H9 (cell line): ENCODE data around the gene TAOK1. TPM values are rescaled to one million over a fixed set of nuclear protein-coding genes. Genes with fewer than 3 reads are reported as not detected.

Experiments
- DNase-seq: peaks from one replicate; pipeline ENCODE4 v3.0.0-alpha.2; 2017
- H2AFZ ChIP-seq: one replicate; pipeline ENCODE4 v1.6.1; 2013; ENCODE audit warnings: mild to moderate bottlenecking, low read length, control low read depth, moderate library complexity
- H2AK5ac ChIP-seq: 2 replicates; pipeline ENCODE4 v1.6.1; 2013; ENCODE audit warnings: low read length, control low read depth, mixed read lengths; ENCODE audit not compliant: insufficient read length
- H2BK120ac ChIP-seq: one replicate; pipeline ENCODE4 v1.6.1; 2013; ENCODE audit warnings: low read depth, mild to moderate bottlenecking, low read length, control low read depth, inconsistent platforms; ENCODE audit not compliant: poor library complexity, severe bottlenecking
- H2BK12ac ChIP-seq: 2 replicates; pipeline ENCODE4 v1.6.1; 2013; ENCODE audit warnings: low read length, control low read depth, mixed read lengths, low read depth; ENCODE audit not compliant: insufficient read length
- H2BK15ac ChIP-seq: 2 replicates; pipeline ENCODE4 v1.6.1; 2013; ENCODE audit warnings: low read depth, low read length, control low read depth
- H2BK20ac ChIP-seq: one replicate; pipeline ENCODE4 v1.6.1; 2013; ENCODE audit warnings: low read depth, mild to moderate bottlenecking, low read length, control low read depth, inconsistent platforms; ENCODE audit not compliant: poor library complexity, severe bottlenecking
- H2BK5ac ChIP-seq: 2 replicates; pipeline ENCODE4 v1.6.1; 2013; ENCODE audit warnings: low read length, control low read depth, mixed read lengths; ENCODE audit not compliant: insufficient read length
- H3K14ac ChIP-seq: 2 replicates; pipeline ENCODE4 v1.6.1; 2013; ENCODE audit warnings: low read length, control low read depth; ENCODE audit not compliant: insufficient read depth
- H3K18ac ChIP-seq: 2 replicates; pipeline ENCODE4 v1.6.1; 2013; ENCODE audit warnings: low read depth, mild to moderate bottlenecking, mixed read lengths, low read length, control low read depth; ENCODE audit not compliant: insufficient read length
- H3K23ac ChIP-seq: 2 replicates; pipeline ENCODE4 v1.6.1; 2013; ENCODE audit warnings: low read length, control low read depth, mixed read lengths, low read depth; ENCODE audit not compliant: insufficient read length
- H3K23me2 ChIP-seq: 2 replicates; pipeline ENCODE4 v1.6.1; 2013; ENCODE audit warnings: low read depth, mild to moderate bottlenecking, mixed read lengths, low read length, control low read depth; ENCODE audit not compliant: insufficient read length, poor library complexity, severe bottlenecking
- H3K27ac ChIP-seq: 2 replicates; pipeline ENCODE4 v1.5.1; 2013; ENCODE audit warnings: low read length, control low read depth, mixed read lengths, low read depth; ENCODE audit not compliant: insufficient read length
- H3K27me3 ChIP-seq: 2 replicates; pipeline ENCODE4 v1.6.1; 2013; ENCODE audit warnings: low read length, control low read depth, inconsistent platforms; ENCODE audit not compliant: insufficient read depth
- H3K4ac ChIP-seq: 2 replicates; pipeline ENCODE4 v1.6.1; 2013; ENCODE audit warnings: low read depth, mild to moderate bottlenecking, control low read depth, inconsistent platforms, low read length, moderate library complexity
- H3K4me1 ChIP-seq: 2 replicates; pipeline ENCODE4 v1.6.1; 2013; ENCODE audit warnings: low read length, control low read depth, inconsistent platforms; ENCODE audit not compliant: insufficient read depth
- H3K4me2 ChIP-seq: 2 replicates; pipeline ENCODE4 v1.6.1; 2013; ENCODE audit warnings: low read length, control low read depth, mixed read lengths; ENCODE audit not compliant: insufficient read length, insufficient read depth
- H3K56ac ChIP-seq: 2 replicates; pipeline ENCODE4 v1.6.1; 2013; ENCODE audit warnings: low read depth, mild to moderate bottlenecking, mixed read lengths, low read length, control low read depth; ENCODE audit not compliant: insufficient read length
- H3K79me1 ChIP-seq: 2 replicates; pipeline ENCODE4 v1.6.1; 2013; ENCODE audit warnings: low read depth, mild to moderate bottlenecking, moderate library complexity, low read length, control low read depth, inconsistent platforms; ENCODE audit not compliant: insufficient read depth, poor library complexity, severe bottlenecking
- H3K79me2 ChIP-seq: 2 replicates; pipeline ENCODE4 v1.6.1; 2013; ENCODE audit warnings: low read length, control low read depth, inconsistent platforms; ENCODE audit not compliant: insufficient read depth
- H3K9ac ChIP-seq: 2 replicates; pipeline ENCODE4 v1.6.1; 2013; ENCODE audit warnings: low read length, control low read depth, mixed read lengths; ENCODE audit not compliant: insufficient read length; ENCODE audit errors: extremely low read depth
- H3K9me3 ChIP-seq: one replicate; pipeline ENCODE4 v1.6.1; 2013; ENCODE audit warnings: low read depth, low read length, inconsistent platforms; ENCODE audit not compliant: control insufficient read depth
- H3T11ph ChIP-seq: one replicate; pipeline ENCODE4 v1.6.1; 2013; ENCODE audit warnings: mild to moderate bottlenecking, low read length, control low read depth, inconsistent platforms
- H4K20me1 ChIP-seq: one replicate; pipeline ENCODE4 v1.6.1; 2013; ENCODE audit not compliant: control insufficient read depth, insufficient read length, insufficient read depth
- H4K5ac ChIP-seq: 2 replicates; pipeline ENCODE4 v1.6.1; 2013; ENCODE audit warnings: low read depth, mild to moderate bottlenecking, mixed read lengths, low read length, control low read depth; ENCODE audit not compliant: insufficient read length
- H4K8ac ChIP-seq: replicated peaks from 2 replicates; pipeline ENCODE4 v1.6.1; 2013; ENCODE audit warnings: low read length, control low read depth, mixed read lengths, low read depth; ENCODE audit not compliant: insufficient read length
- H4K91ac ChIP-seq: 2 replicates; pipeline ENCODE4 v1.6.1; 2013; ENCODE audit warnings: low read depth, mild to moderate bottlenecking, moderate library complexity, mixed read lengths, low read length, control low read depth; ENCODE audit not compliant: insufficient read length
- H3K27ac Mint-ChIP-seq, 3 experiments: 2 replicates in 2 of 3; 3 replicates in 1 of 3; pipeline ENCODE4 v1.8.0; 2020 to 2021; ENCODE audit warnings: mixed read lengths in 3 of 3, mild to moderate bottlenecking in 1 of 3, moderate library complexity in 1 of 3
- H3K27me3 Mint-ChIP-seq: 2 replicates; pipeline ENCODE4 v1.8.0; 2021; ENCODE audit warnings: low read depth, mild to moderate bottlenecking, moderate library complexity, mixed read lengths
- H3K36me3 Mint-ChIP-seq, 3 experiments: 2 replicates in 2 of 3; 3 replicates in 1 of 3; pipeline ENCODE4 v1.8.0; 2020 to 2021; ENCODE audit warnings: low read depth in 3 of 3, mixed read lengths in 3 of 3; ENCODE audit not compliant: insufficient read depth in 1 of 3
- H3K4me1 Mint-ChIP-seq, 2 experiments: 2 replicates each; pipeline ENCODE4 v1.8.0; 2020; ENCODE audit warnings: mixed read lengths in 2 of 2
- H3K4me3 Mint-ChIP-seq, 2 experiments: 2 replicates in 1 of 2; 3 replicates in 1 of 2; pipeline ENCODE4 v1.8.0; 2020 to 2021; ENCODE audit warnings: mild to moderate bottlenecking in 2 of 2, mixed read lengths in 2 of 2, moderate library complexity in 1 of 2
- H3K9me3 Mint-ChIP-seq, 2 experiments: 2 replicates in 1 of 2; 3 replicates in 1 of 2; pipeline ENCODE4 v1.8.0; 2020; ENCODE audit warnings: mild to moderate bottlenecking in 2 of 2, mixed read lengths in 2 of 2, moderate library complexity in 1 of 2
- CTCF ChIP-seq: fragments of 200-600 bp; sonication (generic); conservative IDR thresholded peaks from 3 replicates; pipeline ENCODE4 v1.8.0; 2021; ENCODE audit warnings: antibody characterized with exemption, mild to moderate bottlenecking
- WGBS: extraction: QIAGEN DNeasy Blood & Tissue Kit; methylation state at CpG from one replicate; pipeline ENCODE4 v1.1.7; 2013; ENCODE audit warnings: missing lambda C conversion rate, low lambda C conversion rate, mixed read lengths; ENCODE audit not compliant: insufficient read length; ENCODE audit errors: extremely low coverage; 5-methylcytosine and 5-hydroxymethylcytosine counted together
- total RNA-seq: library from RNA; stranded (reverse); gene quantifications from 2 replicates; pipeline ENCODE4 v1.2.1, GENCODE V29; 2021

Gene TAOK1
- total RNA-seq, 1 experiment from 2014 or later, result 93.0 TPM

- no CpG with 5 or more reads among the region's 11 CpGs for WGBS
Observed at GRCh38 chr17:29344201-29344856, 45.8 kb upstream of the TAOK1 start.

More at GRCh38 chr17:29344201-29344856, 45.8 kb upstream of the TAOK1 start:
- H3K79me2 ChIP-seq, result no peaks in the 10 kb centered on the region
- H2BK15ac ChIP-seq, result no peak overlapping the region
- no peaks in the 10 kb centered on the region for H4K20me1 ChIP-seq
- no peak overlapping the region for H3K18ac ChIP-seq
- no peak for TF ChIP-seq CTCF
- no peak overlapping the region for H4K5ac ChIP-seq
- no peak overlapping the region for H3K27ac Mint-ChIP-seq
- no peak overlapping the region for H4K8ac ChIP-seq
- no peaks in the 10 kb centered on the region for H3K4me1 Mint-ChIP-seq
- H3T11ph ChIP-seq, result no peak overlapping the region
- no peak overlapping the region for H2BK20ac ChIP-seq
- H3K4me1 ChIP-seq, result no peaks in the 10 kb centered on the region
- no peak overlapping the region for H2AK5ac ChIP-seq
- no peak overlapping the region for H2BK12ac ChIP-seq
- H3K27me3 ChIP-seq, result no peaks in the 10 kb centered on the region
- no peak overlapping the region for H3K4me3 Mint-ChIP-seq
- H3K27me3 Mint-ChIP-seq, result peaks cover 1% of the 10 kb centered on the region
- H3K4ac ChIP-seq, result no peak overlapping the region
- H3K14ac ChIP-seq, result no peak overlapping the region
- no peak overlapping the region for H2BK120ac ChIP-seq
- H3K9me3 Mint-ChIP-seq, result no peaks in the 10 kb centered on the region
- H3K23ac ChIP-seq, result no peak overlapping the region
- no peak overlapping the region for H2BK5ac ChIP-seq
- no peaks in the 10 kb centered on the region for H3K79me1 ChIP-seq
- H3K9me3 ChIP-seq, result no peaks in the 10 kb centered on the region
- no peak for DNase-seq
- no peak overlapping the region for H3K4me2 ChIP-seq
- H3K9ac ChIP-seq, result no peak overlapping the region
- no peak overlapping the region for H3K56ac ChIP-seq
- H2AFZ ChIP-seq, result no peak overlapping the region
- no peak overlapping the region for H4K91ac ChIP-seq
- no peaks in the 10 kb centered on the region for H3K36me3 Mint-ChIP-seq
- no peak overlapping the region for H3K27ac ChIP-seq
- H3K23me2 ChIP-seq, result no peaks in the 10 kb centered on the region
